ENCODE measurements around the gene MICAL2. TPM values are rescaled to one million over a fixed set of nuclear protein-coding genes. Genes with fewer than 3 reads are reported as not detected.

Gene MICAL2
- total and polyA plus RNA-seq, 2 of the 13 experiments (the other 11 are each of a cell fraction or from before 2014, with no cell fraction given): 0.78 to 1.1 TPM

- TF ChIP-seq GRHL1 (CRISPR knock-in tag; conservative IDR thresholded peaks at IDR 0.05) (no peak), MIER2 (CRISPR knock-in tag; IDR thresholded peaks at IDR 0.05) (no peak), IKZF1 (IDR thresholded peaks at IDR 0.05) (no peak), ZNF574 (CRISPR knock-in tag; IDR thresholded peaks at IDR 0.05) (no peak), KDM1A (CRISPR knock-in tag; IDR thresholded peaks at IDR 0.05) (peak; percentile 86), ZNF691 (CRISPR knock-in tag; IDR thresholded peaks at IDR 0.05; ENCODE audit: borderline replicate concordance, low read depth) (0 out of 2 replicates have a peak, but pooled peaks have one; percentile 27), ZNF292 (CRISPR knock-in tag; IDR thresholded peaks at IDR 0.05; ENCODE audit: borderline replicate concordance, low read depth) (peak; percentile 23; the same call in 1 of the 2 replicates), SIX4 (CRISPR knock-in tag; IDR thresholded peaks at IDR 0.05) (peak; percentile 94), ZSCAN25 (CRISPR knock-in tag; IDR thresholded peaks at IDR 0.05) (peak; percentile 55; the same call in 1 of the 2 replicates), SALL1 (CRISPR knock-in tag; IDR thresholded peaks at IDR 0.05) (peak; percentile 50), SMAD3 (CRISPR knock-in tag; IDR thresholded peaks at IDR 0.05) (0 out of 2 replicates have a peak, but pooled peaks have one; percentile 45), SAP130 (CRISPR knock-in tag; IDR thresholded peaks at IDR 0.05; ENCODE audit: low read depth) (peak; percentile 40; the same call in 1 of the 2 replicates), FOXK1 (CRISPR knock-in tag; IDR thresholded peaks at IDR 0.05; ENCODE audit: borderline replicate concordance, low read depth) (peak; percentile 86; the same call in 1 of the 2 replicates), SP5 (CRISPR knock-in tag; IDR thresholded peaks at IDR 0.05; ENCODE audit: borderline replicate concordance, low read depth) (peak; percentile 59; the same call in 1 of the 2 replicates), SMARCC2 (IDR thresholded peaks at IDR 0.05) (no peak), PBX3 (CRISPR knock-in tag; IDR thresholded peaks at IDR 0.05; ENCODE audit: borderline replicate concordance) (no peak), NCOA2 (CRISPR knock-in tag; IDR thresholded peaks at IDR 0.05) (peak; percentile 56), ASH2L (IDR thresholded peaks at IDR 0.05; ENCODE audit: insufficient read length, low read depth, low read length) (peak; percentile 47), ETV5 (CRISPR knock-in tag; IDR thresholded peaks at IDR 0.05; ENCODE audit: borderline replicate concordance) (peak; percentile 21; the same call in 1 of the 2 replicates), PATZ1 (CRISPR knock-in tag; IDR thresholded peaks at IDR 0.05) (peak; percentile 27; the same call in 1 of the 2 replicates), GATAD2A (CRISPR knock-in tag; IDR thresholded peaks at IDR 0.05) (peak; percentile 72), ZFP36L2 (CRISPR knock-in tag; IDR thresholded peaks at IDR 0.05) (0 out of 2 replicates have a peak, but pooled peaks have one; percentile 35), ZNF567 (CRISPR knock-in tag; IDR thresholded peaks at IDR 0.05; ENCODE audit: borderline replicate concordance) (no peak)
Observed at GRCh38 chr11:12218909-12219308, 108.5 kb downstream of the MICAL2 start (continued).
